ENCODE data around the gene UPF1.

Gene UPF1

DNA sequence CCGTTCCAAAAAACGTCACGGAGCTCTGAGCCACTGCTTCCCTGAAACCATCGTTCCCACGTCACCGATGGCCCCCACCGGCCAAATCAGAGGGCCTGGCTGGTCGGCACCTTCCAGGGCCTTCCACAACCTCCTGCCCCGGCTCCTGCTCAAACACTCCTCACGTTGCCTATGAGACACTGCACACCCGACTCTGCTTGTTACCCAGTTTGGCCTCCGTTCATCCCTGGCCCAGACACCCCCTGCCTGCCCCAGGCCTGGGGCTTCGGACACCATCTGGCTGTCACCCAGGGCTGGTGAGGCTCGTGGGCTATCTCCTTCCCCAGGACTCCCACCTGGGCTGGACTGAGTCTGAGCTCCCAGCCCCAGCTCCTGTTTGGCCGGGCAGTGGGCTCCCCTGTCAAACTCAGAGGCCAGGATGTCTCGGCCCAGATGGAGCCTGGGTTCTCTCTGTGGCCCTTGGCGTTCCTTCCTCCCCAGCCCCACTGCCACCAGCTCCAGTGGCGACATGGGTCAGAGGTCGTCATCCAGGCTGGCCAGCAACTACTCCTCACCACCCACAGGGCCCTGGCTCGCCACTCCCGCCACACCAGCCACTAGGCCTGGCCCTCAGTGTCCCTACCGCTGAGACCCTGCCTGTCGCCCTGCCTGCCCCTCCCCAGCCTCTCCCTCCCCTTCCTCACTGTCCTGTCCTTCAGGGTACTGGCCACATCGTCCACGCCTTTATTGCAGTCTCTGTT lies 46.5 kb downstream of the UPF1 start:
- DNase-seq: no peak

DNA sequence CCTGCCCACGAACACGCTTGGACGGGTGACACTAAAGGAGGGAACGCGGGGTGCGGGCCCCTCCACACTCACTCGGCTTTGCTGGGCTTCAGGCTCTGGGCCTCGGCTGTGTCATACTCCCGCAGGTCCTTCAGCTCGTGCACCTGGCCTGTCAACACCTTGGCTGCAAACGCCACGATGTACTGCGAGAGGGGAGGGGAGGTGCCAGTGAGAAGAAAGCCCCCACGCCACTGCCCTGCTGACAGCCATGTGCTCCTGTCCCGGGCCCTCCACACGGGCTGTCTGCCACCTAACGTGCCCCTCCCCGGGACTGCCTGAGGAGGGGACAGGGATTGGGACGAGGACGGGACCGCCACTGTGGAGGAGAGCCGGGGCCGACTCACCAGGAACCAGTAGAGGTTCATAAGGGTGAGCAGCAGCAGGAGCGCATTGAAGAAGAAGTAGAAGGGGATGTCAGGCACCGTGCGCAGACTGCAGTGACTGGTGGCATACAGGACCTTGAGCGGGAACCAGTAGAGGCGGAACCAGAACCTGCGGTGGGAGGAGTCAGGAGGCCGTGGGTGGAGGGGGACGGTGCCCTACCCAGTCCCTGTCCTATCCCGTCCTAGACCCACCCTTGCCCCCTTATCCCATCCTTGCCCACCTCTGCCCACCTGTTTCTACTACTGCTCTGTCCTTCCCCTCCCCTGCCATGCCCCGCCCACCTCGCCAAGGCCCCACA lies 47.3 kb downstream of the UPF1 start:
- DNase-seq: no peak

- DNase-seq: no peak
Measured at GRCh38 chr19:18879579-18880373, 48.0 kb downstream of the UPF1 start.

- no peak for DNase-seq
Measured at GRCh38 chr19:18881491-18881890, 49.7 kb downstream of the UPF1 start.

DNA sequence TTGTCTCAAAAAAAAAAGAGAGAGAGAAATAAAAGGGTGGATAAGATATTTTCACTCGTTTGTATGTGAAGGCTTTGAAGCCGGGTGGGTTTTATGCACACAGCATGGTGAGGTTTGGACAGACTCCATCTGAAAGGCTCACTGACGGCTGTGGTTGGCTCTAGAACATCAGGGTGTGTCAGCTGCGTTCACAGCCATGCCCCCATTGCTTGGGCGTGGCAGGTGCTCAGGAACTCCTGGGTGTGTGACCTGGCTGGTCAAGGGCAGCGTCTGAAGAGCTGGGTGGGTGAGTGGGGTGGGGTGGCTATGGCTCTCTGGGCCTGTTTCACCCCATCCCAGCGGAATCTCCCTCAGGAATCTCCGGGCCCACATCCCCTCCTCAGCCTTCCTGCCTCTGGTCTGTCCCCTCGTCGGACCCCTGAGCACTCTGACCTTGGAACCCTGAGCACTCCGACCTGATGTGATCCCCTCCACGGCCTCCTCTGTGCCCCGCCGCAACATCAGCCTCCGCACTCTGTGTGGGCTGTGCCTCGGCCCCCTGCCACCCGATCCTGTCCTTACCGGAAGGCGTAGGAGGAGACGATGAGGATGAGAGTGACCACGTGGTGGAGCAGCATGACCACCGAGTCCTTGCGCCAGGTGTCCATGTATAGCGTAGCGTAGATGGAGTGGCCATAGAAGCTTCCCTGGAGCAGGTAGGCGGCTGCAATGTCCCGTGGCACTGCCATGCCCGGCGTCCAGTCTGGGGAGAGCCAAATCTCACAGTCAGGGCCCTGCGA lies 52.0 kb downstream of the UPF1 start:
- no peak for DNase-seq

DNA sequence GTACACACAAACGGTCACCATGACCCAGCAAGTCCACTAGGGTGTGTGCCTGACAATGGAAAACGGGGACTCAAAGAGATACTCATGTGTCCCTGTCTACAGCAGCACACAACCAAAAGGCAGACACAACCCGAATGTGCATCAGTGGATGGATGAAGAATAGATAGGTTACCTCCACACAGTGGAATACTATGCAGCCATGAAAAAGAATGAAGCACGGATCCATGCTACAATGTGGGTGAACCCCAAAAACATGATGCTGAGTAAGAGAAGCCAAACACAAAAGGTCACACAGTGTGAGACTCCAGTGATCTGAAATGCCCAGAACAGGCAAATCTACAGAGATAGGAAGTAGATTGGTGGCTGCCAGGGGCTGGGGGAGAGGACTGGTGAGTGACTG lies 55.2 kb downstream of the UPF1 start:
- DNase-seq: no peak

DNA sequence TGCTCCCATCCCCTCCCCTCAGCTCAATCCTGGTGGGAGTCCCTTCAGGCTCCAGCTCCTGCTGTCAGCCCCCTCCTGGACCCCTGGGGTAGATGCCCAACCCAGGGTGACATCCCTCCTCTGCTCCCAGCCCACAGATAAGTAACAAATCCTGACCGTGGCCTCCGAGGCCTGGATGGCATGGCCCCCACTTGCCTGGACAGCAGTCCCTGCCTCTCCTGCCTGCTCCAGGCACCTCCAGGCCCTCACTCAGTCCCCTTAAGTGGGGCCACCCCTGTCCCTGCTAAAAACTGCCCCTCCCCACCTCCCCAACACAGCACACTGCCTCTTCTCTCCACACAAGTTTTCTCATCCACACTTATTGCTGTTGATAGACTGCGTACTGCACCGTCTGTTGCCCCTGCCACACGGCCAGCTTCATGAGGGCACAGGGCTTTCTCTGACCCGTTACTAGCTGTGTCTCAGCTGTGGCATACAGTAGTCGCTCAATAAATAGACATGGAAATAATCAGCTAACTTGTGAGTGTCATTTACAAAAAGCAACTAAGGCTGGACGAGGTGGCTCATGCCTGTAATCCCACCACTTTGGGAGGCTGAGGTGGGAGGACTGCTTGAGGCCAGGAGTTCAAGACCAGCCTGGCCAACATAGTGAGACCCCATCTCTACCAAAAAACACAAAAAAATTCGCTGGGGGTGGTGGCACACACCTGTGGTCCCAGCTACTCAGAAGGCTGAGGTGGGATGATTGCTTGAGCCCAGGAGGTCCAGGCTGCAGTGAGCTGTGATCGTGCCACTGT lies 58.4 kb downstream of the UPF1 start:
- DNase-seq: no peak

DNA sequence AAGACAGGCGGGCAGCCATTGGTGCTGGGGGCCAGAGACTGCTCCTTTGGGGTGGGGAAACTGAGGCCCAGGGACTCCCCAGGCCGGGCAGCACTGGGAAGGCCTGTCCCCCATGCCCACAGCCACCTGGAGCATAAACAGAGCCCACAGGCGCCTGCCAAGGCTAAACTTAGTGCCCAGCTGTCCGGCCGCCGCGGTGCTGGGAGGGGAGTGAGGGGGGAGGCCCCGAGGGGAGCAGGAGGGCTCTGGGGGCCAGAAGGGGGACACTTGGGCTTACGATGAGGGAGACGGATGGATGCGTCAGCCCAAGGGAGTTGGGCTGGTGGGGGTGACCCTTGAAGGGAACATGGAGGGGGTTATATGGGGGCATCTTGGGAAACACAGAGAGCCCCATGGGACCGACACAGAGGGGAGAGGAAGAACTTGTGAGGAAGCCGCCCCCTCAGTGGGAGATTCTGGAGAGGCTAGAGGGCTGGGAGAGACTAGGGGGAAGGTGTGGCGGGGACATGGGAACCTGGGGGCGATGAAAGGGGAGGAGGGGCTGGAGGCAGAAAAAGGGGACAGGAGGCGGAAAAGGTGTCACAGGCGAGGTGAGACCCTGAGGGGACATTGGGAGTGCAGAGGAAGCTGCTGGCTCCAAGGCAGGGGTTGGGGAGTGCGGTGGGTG lies 62.0 kb downstream of the UPF1 start:
- DNase-seq: no peak

- DNase-seq: no peak
Measured at GRCh38 chr19:18894254-18895037, 62.7 kb downstream of the UPF1 start.

GRCh38 chr19:18895038-18895823 lies 63.5 kb downstream of the UPF1 start:
- DNase-seq: no peak

DNA sequence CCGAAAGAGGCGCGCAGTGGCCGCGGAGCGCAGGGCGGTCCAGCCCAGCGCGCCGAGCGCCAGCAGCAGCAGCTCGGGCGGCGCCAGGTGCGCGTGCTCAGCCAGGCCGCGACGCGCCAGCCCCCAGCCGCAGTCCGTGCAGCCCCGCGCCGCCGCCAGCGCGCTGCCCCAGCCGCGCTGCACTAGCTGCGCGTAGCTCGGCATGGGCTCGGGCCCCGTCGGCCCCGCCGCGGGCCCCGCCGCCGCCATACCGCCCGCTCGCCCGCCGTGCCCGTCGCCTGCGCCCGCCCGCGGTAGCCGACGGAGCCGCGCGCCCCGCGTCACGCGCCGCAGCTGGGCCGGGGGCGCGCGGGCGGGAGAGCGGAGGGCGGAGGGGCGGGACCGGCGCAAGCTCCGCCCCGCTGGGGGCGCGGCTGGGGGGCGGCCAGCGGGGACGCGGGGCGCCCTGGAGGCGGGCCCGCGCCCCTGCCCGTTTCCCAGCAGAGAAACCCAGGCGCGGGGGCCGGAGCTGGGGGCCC lies 64.1 kb downstream of the UPF1 start, which contains the start of gene CERS1:
TSS of gene CERS1 (minus strand) at position 335 of the 518 bp plus-strand sequence. CDS start at position 249, 86 bp downstream.
- no peak for DNase-seq

GRCh38 chr19:18896421-18896841 lies 64.7 kb downstream of the UPF1 start:
- DNase-seq: no peak

- no peak for DNase-seq
Measured at GRCh38 chr19:18897094-18898029, 65.6 kb downstream of the UPF1 start.

DNA sequence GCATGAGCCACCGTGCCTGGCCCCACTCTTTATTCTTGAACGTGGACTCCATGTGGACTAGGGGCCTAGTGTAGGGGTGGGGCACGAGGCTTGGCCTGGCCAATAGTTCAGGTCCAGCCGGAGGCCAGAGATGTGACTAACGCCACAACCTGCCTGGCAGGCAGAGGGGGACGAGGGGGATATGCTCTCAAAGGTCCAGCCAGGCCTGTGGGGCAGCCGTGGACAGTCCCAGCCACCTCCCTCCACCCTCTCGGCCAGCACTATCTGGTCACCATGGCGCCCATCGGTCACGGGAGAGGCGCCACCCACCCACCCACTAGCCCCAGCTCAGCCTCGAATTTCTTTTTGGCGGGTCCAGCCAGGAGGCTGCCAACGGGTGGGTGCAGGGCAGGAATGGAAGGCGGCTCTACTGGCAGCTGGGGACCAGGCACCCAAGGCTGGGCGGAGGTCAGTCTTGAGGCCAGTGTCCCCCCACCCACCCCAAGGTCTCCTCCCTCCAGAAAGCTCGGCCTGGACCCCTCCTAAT lies 66.4 kb downstream of the UPF1 start:
- no peak for DNase-seq

- DNase-seq: no peak
Measured at GRCh38 chr19:18898607-18899408, 67.0 kb downstream of the UPF1 start.

DNA sequence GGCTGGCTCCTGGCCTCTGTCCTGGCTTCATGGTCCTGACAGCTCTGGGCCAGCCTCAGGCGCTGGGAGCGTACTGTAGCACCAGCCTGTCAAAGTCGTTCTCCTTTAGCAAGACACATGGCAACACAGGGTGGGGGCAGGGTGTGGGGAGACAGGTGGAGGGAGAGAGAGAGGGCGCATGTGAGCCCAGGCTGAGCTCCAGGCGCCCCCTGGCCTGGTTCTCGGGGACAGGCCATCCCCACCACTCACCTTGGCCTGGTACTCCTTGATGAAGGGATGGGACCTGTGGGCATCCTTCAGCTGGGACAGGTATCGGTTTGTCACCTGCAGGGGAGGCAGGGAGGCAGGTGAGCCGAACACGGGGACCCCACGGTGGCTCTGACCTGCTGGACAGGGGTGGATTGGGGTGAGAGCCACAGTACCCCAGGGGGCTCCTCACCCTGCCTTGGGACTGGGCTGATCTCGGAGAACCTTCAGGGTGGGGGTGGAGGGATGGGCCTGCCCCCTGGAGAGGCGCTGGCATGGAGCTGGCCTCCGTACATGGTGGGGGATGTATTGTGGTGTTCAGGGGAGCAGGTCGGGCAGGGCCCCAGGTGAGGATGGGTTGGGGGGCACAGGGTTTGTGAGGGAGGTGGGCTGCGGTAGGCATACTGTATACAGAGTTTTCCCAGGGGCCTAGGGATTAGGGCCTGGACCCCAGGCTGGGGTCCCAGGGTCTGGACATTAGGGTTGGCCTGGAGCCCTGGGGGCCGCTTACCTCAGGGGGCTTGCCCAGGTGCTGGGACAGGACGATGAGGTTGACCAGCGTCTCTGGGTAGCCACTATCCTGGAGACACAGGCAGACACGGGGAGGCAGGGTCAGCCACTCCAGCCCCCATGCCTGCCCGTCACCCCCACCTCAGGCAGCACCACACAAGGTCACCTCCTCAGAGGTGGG lies 68.1 kb downstream of the UPF1 start:
- no peak for DNase-seq
